GM21529 (cell line): ENCODE data around the gene CTBP1.
"Not testable (repeated sequence)": the region's sequence is repeated elsewhere in the genome, so short reads cannot be mapped to it uniquely, and the experiment has no call there.

Experiments used
- ATAC-seq: cut with Tn5 transposase; IDR thresholded peaks from one replicate; pipeline ENCODE4 v1.9.1; 2021; ENCODE audit not compliant: unreplicated experiment

CTBP1 gene

GRCh38 chr4:1248245-1249147, at the start of gene CTBP1:
TSS of gene CTBP1 (minus strand) at chr4:1249130. CDS start at chr4:1241331, 7,799 bp downstream.
- peak; percentile 34 for ATAC-seq

- no peak for ATAC-seq
Observed at GRCh38 chr4:1298461-1298860, 49.5 kb upstream of the CTBP1 start.

- no peak for ATAC-seq
Observed at GRCh38 chr4:1297456-1298325, 48.8 kb upstream of the CTBP1 start.

GRCh38 chr4:1297023-1297395, 48.1 kb upstream of the CTBP1 start:
- ATAC-seq, result no peak

GRCh38 chr4:1296324-1297022, 47.5 kb upstream of the CTBP1 start:
- ATAC-seq, result no peak

DNA sequence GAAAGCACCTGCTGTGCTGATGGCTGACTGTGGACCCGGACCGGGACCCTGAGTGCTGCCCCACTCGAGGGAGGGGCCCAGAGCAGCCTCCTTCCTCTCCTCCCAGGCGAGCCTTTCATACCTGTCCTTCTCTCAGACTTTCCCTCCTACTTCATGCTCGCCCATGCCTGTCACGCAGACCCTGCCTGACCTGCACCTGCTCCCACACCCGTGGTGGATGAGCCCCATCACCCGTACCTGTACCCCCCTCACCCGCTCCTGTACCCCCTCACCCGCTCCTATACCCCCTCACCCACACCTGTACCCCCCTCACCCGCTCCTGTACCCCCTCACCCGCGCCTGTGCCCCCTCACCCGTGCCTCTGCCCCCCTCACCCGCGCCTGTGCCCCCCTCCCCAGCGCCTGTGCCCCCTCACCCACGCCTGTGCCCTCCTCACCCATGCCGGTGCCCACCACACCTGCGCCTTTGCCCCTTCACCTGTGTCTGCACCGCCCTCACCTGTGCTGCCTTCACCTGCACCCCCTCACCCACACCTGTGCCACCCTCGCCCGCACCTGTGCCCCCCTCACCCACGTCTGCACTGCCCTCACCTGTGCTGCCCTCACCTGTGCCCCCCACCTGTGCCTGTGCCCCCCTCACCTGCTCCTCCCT, 46.6 kb upstream of the CTBP1 start:
- no peak for ATAC-seq

DNA sequence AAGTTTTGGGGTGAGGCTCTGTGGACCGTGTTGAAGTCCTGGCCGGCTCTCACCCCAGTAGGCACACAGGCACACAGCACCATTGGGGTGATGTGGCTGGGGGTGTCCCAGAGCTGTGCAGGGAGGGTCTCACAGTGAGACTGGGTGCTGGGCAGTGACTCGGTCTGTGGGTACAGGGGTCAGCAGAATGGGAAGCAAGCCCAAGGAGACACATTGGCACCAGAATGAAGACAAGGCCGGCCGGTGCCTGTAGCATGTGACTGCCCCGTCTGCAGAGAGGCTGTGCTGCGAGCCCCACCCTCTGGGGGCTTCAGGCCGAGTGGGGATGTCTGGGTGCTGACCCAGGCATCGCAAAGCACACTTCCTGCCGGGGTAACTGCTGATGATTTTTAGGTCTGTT, 46.0 kb upstream of the CTBP1 start:
- ATAC-seq, result no peak

- no peak for ATAC-seq
Observed at GRCh38 chr4:1294424-1294823, 45.5 kb upstream of the CTBP1 start.

GRCh38 chr4:1293991-1294390, 45.1 kb upstream of the CTBP1 start:
- ATAC-seq, result no peak

DNA sequence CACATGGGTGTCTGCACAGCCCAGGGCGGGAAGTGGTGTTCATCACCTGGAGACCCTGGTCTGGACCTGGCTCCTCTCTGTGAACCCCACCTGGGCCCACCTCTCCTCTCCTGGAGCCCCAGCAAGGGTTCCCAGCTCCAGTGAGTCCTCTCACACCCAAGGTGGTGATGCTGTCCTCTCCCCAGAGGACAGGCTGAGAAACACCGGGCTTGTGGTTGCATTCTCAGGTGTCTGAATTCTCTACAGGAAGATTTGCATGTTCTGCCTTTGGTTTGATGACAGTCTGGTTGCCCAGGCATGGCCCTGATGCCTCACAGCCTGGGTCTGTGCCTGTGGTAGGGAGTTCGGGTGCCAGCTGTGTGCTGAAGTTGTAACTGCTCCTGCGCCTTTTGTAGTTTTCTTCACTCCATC, 44.6 kb upstream of the CTBP1 start:
- no peak for ATAC-seq

DNA sequence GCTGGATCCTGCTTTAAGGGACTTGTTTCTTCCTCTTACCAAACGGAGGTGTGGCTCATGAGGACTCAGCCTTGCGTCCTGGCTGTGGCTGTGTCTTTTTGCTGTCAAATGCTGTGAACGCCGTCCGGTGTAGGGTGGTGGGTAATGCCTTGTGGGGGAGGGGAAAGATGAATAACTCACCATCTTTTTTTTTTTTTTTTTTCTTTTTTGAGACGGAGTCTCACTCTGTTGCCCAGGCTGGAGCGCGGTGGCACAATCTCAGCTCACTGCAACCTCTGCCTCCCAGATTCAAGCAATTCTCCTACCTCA, 43.7 kb upstream of the CTBP1 start:
- not testable (repeated sequence) for ATAC-seq

GRCh38 chr4:1291996-1292702, 43.2 kb upstream of the CTBP1 start:
- ATAC-seq, result no peak

DNA sequence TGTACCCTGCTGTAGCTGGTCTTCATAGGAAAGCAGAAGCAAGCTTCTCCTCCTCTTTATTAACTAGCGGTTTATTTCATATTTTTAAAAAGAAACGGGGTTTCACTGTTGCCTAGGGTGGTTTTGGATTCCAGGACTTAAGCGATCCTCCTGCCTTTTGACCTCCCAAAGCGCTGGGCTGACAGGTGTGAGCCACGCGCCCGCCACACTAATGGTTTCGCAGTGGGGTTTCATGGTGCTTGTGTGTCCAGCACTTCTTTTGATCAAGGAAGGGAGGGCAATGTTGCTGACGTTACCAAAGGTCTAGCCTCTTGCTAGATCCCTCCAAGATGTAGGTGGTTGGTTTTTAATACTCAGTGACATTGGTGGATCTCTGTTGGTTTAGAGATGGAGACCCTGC, 42.2 kb upstream of the CTBP1 start:
- ATAC-seq, result no peak

GRCh38 chr4:1290165-1290977, 41.4 kb upstream of the CTBP1 start:
- ATAC-seq, result no peak

GRCh38 chr4:1289207-1290164, 40.6 kb upstream of the CTBP1 start, which contains the start of gene MAEA:
TSS of gene MAEA (plus strand) at chr4:1289891. CDS start at chr4:1289914, 23 bp downstream.
- ATAC-seq, result peak; percentile 96

GRCh38 chr4:1288786-1289185, 39.9 kb upstream of the CTBP1 start:
- no peak for ATAC-seq

- ATAC-seq, result no peak
Observed at GRCh38 chr4:1285790-1286553, 37.0 kb upstream of the CTBP1 start.
